HG02623 (cell line): Measurements from ENCODE around the gene PYGB.

Source experiments
- ATAC-seq: cut with Tn5 transposase; IDR thresholded peaks from one replicate; pipeline ENCODE4 v1.9.1; 2021; ENCODE audit warnings: moderate library complexity; ENCODE audit not compliant: unreplicated experiment

Gene PYGB

GRCh38 chr20:25215521-25215920, 32.4 kb upstream of the PYGB start:
- no peak for ATAC-seq

GRCh38 chr20:25216199-25216945, 31.5 kb upstream of the PYGB start:
- ATAC-seq = no peak

- no peak for ATAC-seq
Measured at GRCh38 chr20:25217161-25218108, 30.4 kb upstream of the PYGB start.

GRCh38 chr20:25218109-25218486, 29.8 kb upstream of the PYGB start:
- ATAC-seq = no peak

- no peak for ATAC-seq
Measured at GRCh38 chr20:25218492-25218891, 29.4 kb upstream of the PYGB start.

GRCh38 chr20:25219365-25219764, 28.5 kb upstream of the PYGB start:
- no peak for ATAC-seq

GRCh38 chr20:25220021-25220730, 27.7 kb upstream of the PYGB start:
- ATAC-seq = no peak

- ATAC-seq = no peak
Measured at GRCh38 chr20:25220810-25221591, 26.9 kb upstream of the PYGB start.

GRCh38 chr20:25221592-25222460, 26.1 kb upstream of the PYGB start:
- ATAC-seq = no peak

GRCh38 chr20:25222461-25223178, 25.3 kb upstream of the PYGB start:
- ATAC-seq = no peak

- ATAC-seq = no peak
Measured at GRCh38 chr20:25223179-25223661, 24.7 kb upstream of the PYGB start.

- ATAC-seq = no peak
Measured at GRCh38 chr20:25223765-25224720, 23.8 kb upstream of the PYGB start.

GRCh38 chr20:25224941-25225340, 22.9 kb upstream of the PYGB start:
- ATAC-seq = no peak

GRCh38 chr20:25225642-25226432, 22.0 kb upstream of the PYGB start:
- no peak for ATAC-seq

GRCh38 chr20:25226433-25227316, 21.2 kb upstream of the PYGB start:
- ATAC-seq = no peak

- no peak for ATAC-seq
Measured at GRCh38 chr20:25227317-25227831, 20.5 kb upstream of the PYGB start.
